Body of pancreas (tissue), 4 donors: Measurements from ENCODE around the gene PHF13.

Experiments
- POLR2A ChIP-seq, 3 donors: fragments of 450-650 bp; IDR thresholded peaks; one replicate each; pipeline ENCODE4 v1.6.1; 2016; ENCODE audit warnings: antibody characterized with exemption in 3 of 3, mild to moderate bottlenecking in 2 of 3
- TF ChIP-seq, protein P1 (sequence below), 7 experiments: fragments of 450-650 bp in 4 of 7; fragments of 200-600 bp in 3 of 7; sonication (generic) in 3 of 7; IDR thresholded peaks; one replicate each; pipeline ENCODE4 v1.5.1; 2016 to 2019; ENCODE audit warnings: antibody characterized with exemption in 7 of 7

DNA sequence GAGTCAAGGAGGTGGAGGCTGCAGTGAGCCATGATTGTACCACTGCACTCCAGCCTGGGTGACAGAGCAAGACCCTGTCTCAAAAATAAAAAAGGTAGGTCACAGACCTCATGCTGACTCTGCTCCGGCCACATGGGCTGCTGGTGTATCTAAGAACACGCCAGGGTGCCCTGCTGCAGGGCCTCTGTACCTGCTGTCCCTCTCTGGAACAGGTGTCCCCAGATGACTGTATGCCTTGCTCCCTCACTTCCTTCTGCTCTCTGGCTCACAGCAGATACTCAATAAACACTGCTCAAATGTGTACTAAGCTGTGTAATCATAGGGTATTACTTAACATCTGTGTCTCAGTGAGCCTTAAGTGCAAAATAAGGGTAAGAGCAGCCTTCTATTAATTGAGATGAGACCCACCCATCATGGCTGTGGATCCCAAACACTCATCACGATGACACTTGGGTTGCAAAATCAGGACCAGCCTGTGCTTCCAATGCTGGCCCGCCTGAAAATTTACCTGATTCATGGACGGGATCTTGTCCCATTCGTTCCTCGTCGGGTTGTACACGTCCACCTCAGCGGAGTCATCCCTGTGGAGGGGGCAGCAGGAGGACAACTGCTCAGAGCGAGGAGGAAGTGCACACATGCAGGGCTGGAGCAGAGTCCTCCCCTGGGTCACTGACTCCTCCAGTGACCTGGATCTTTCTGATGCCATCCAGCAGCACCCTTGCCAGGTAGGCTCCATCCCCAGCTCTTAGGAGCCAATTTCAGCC is 18.4 kb upstream of the PHF13 start:
- TF ChIP-seq, protein P1, sequence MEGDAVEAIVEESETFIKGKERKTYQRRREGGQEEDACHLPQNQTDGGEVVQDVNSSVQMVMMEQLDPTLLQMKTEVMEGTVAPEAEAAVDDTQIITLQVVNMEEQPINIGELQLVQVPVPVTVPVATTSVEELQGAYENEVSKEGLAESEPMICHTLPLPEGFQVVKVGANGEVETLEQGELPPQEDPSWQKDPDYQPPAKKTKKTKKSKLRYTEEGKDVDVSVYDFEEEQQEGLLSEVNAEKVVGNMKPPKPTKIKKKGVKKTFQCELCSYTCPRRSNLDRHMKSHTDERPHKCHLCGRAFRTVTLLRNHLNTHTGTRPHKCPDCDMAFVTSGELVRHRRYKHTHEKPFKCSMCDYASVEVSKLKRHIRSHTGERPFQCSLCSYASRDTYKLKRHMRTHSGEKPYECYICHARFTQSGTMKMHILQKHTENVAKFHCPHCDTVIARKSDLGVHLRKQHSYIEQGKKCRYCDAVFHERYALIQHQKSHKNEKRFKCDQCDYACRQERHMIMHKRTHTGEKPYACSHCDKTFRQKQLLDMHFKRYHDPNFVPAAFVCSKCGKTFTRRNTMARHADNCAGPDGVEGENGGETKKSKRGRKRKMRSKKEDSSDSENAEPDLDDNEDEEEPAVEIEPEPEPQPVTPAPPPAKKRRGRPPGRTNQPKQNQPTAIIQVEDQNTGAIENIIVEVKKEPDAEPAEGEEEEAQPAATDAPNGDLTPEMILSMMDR (IDR thresholded peaks at IDR 0.05), result no peak
- no peak for TF ChIP-seq POLR2A (IDR thresholded peaks at IDR 0.05)
